Measurements from ENCODE around the gene JAKMIP1. TPM values are rescaled to one million over a fixed set of nuclear protein-coding genes. Genes with fewer than 3 reads are reported as not detected.

JAKMIP1 gene
- total RNA-seq, 1 donor from 2014 or later = 0.29 TPM

DNA sequence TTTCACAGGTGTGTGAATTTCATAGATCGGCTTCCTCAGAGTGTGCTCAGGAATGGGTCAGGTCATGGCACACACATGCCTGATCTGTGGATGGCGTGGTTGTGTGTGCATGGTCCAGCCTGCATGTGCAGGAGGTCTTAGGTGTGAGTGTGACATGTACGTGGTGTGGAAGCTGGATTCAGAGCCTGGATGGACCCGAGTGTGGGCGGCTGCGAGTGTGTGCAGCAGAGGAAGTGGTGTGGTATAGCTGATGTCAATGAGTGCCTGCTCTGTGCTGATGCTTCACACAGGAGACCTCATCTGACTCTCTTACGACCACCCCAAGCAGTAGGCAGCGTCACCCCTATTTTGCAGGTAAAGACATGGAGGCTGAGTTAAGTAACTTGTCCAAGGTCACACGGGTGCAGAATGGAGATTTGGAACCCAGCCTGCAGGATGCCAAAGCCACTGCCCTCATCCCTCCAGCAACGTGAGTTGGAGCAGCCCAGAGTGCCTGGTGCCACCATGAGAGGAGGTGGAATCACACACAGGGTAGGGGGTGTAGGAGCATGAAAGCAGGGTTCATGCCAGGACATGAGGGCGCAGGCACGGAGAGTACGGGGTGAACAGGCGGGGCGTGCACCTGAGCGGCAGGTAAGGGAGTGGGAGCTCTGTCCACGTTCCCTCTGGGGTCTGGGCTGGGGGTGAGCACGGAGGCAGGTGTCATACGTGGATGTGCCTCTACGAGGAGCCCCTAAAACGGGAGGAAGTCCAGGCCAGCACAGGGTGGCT, 157.9 kb downstream of the JAKMIP1 start:
- no peak for DNase-seq (ENCODE audit: low spot score)

DNA sequence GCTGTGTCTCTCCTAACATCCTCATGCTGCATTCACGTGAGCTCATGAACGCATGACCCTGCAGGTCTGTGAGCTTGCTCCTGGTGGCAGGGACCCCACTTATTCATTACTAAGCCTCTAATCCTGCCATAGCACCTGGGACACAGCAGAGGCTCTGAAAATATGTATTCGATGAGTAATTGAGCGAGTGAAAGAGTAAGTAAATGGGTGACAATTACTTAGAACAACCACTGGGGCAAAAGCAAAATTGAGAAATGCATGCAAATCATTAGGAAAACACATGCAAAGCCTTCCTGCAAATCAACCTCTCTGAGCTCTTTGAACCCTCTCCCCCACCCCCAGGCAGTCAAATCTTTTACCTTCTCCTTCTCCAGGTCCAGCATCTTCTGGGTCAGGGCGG, 158.5 kb downstream of the JAKMIP1 start:
- no peak for DNase-seq (ENCODE audit: low spot score)

DNA sequence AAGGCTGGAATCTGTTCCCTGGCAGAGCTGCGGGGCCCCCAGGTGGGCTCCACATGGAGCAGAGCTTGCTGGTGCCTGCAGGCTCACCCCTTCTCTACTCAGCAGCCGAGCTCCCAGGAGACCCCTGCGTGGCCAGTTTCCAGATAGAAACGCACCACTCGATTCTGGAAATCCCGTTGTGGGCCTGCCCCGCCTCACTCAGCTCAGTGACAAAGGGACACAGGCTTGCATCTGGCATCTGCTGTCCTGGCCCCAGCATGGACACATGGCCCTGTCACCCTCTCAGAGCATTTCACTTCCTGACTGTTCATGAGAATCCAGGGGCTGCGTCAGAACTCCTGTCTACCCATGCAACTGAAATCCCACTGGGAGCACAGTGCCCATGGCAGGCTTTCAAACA, 161.6 kb downstream of the JAKMIP1 start:
- DNase-seq (ENCODE audit: low spot score) = no peak

DNA sequence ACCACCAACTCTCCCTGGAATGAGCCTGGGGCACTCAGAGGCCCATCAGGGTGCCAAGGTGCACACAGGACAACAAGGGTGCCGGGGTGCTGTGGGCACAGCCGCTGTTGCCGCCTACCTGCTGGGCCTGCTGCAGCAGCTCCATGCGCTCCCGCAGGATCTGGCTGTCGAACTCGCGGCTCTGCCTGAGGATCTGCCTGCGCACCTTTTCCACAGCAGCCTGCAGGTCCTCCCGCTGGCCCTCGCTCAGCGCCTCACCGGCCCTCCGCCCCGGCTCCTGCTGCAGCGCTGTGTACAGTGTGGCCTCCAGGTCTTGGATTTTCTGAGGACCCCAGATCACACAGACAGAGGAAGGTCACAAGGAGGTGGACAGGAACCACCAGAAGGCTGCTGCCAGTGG, 164.6 kb downstream of the JAKMIP1 start:
- DNase-seq (ENCODE audit: low spot score) = no peak

DNA sequence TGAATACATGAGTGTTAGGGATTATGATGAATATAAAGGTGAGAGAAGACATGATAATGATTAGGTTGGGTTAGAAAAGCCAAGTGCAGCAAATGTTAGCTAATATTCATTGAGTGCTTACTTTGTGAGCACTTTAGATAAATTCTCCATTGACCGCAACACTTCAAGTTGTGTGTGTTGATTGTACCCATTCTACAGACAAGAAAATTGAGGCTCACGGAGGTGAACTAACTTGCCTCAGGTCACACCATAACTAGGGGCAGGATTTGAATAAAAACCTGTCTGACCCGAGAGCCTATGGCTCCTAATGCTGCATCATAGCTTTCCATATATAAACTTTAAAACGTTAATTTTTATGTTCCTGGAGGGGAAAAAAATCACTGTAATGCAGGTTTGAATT, 167.0 kb downstream of the JAKMIP1 start:
- no peak for DNase-seq (ENCODE audit: low spot score)

DNA sequence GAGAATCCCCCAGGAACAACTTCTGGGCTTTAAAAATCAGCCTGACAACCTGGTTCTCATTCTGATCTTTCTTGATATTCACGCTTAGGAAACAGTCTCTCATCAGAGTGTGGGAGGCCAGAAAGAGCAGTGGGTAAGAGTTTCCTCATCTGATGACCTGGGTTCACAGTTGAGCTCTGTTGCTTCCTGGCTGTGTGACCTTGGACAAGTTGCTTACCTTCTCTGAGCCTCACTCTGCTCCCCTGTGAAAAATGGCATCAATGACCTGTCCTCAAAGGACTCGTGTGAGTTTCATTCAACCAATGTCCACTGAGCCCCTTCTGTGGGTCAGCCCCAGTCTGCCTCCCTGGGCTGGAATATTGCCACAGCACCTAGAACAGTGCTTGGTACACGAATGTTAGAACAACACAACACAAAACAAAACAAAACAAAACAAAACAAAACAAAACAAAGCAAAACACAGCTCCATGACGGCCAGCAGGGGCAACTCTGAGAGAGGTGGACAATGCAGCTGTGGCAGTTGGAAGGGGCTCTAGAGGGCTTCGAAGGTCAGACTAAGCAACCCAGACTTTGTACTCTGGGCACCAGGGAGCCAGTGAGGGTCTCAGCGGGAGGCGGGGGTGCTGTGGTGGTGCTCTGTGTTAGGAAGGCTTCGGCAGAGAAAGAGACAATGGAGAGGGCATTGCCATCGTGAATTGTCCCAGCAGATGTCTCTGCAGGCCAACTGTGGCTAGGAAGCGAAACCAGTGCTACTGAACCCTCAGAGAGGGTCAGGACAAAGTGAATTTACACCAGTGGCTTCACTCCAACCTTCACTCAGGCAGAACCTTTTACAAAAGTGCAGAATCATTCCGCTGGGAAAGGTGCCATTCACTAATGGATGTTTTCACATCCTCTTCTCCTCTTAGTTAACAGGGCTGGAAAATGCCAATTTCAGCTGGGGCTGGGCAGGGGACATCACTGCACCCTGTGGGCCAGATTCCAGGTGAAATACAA, 167.8 kb downstream of the JAKMIP1 start:
- DNase-seq (ENCODE audit: low spot score) = no peak

DNA sequence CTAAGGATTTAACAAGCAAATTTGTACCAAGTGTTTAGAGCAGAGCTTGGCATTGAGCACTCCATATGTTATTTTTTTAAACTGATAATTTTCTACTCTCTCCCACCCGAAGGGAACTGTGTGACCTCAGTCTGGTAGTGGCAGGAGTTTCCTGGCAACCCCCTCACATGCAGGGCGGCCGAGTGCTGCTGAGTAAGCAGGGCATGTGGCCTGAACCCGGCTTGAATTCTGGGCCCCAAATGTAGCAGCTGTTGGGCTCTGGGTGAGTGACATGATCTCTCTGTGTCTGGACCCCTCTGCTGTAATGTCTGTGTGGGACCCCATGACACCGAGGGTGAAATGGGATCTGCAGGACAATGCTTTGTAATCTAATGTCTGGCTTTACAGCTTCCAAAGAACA, 168.5 kb downstream of the JAKMIP1 start:
- no peak for DNase-seq (ENCODE audit: low spot score)

DNA sequence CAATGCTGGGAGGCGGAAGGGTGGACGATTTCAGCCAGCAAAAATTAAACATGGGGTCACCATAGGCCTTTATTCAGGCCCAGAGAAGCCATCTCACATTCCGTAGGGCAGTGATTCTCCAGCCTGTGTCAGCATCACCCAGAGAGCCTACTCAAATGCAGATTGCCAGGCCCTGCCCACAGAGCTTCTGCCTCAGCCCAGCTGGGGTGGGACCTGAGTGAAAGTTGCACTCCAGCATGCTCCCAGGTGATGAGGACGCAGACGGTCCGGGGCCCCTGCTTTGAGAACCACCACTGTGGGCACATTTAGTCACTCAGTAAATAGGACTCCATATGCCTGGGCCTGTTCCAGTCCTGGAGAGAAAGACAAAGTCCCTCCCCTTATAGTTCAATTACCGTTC, 169.7 kb downstream of the JAKMIP1 start:
- DNase-seq (ENCODE audit: low spot score) = no peak

DNA sequence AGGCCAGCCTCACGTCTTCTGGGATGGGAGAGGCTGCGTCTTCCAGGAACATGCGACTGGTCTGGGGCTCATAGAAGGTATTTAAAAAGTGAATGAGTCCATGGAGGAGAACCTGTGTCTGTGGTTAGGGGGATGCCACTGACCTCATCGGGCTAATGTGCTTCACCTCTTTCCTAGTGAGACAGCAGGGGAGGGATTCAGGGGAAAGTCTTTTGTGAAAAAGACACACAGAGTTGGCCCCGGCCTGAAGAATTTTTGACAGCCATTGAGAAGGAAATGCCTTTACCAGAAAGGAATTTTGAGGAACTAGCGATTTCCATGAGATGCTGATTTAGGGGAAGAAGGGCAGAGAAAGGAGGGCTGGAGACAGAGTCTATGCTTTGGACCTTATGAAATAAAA, 171.1 kb downstream of the JAKMIP1 start:
- no peak for DNase-seq (ENCODE audit: low spot score)

DNA sequence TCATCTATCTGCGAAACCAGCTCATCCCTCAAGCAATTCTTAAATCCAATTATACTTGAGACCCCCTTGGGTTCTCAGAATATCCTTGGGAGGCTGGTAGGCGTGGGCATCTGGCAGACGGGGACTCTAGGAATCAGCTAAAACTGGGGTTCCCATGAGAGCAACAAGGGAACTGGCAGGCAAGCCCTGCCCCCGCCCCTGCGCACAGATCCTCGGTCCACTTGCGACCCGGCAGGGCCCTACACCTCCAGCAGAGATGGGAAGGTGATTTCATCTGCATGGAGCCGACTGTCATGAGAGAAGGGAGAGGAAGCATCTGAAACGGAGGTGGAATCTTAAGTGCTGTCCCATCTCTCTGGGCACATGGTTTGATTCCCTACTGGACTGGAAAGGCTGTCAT, 172.2 kb downstream of the JAKMIP1 start:
- DNase-seq (ENCODE audit: low spot score) = no peak

DNA sequence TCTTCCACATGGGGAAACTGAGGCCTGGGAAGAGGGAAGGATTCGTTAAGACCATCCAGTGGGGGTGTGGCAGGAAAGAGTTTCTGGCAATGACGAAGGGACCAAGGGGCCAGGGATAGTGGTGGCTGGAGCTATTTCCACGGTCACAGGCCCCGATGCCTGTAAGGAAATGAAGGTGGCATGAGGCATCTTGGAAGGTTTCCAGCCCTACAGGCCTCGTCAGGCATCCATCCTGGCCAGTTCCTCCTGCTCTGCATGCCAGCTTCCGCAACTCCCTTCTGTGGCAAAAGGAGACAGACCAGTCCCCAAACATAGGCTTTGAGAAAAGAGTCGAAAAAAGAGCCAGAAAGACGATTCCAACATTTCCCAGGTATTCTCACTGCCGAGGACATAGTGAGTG, 173.0 kb downstream of the JAKMIP1 start:
- DNase-seq (ENCODE audit: low spot score) = peak; percentile 79

DNA sequence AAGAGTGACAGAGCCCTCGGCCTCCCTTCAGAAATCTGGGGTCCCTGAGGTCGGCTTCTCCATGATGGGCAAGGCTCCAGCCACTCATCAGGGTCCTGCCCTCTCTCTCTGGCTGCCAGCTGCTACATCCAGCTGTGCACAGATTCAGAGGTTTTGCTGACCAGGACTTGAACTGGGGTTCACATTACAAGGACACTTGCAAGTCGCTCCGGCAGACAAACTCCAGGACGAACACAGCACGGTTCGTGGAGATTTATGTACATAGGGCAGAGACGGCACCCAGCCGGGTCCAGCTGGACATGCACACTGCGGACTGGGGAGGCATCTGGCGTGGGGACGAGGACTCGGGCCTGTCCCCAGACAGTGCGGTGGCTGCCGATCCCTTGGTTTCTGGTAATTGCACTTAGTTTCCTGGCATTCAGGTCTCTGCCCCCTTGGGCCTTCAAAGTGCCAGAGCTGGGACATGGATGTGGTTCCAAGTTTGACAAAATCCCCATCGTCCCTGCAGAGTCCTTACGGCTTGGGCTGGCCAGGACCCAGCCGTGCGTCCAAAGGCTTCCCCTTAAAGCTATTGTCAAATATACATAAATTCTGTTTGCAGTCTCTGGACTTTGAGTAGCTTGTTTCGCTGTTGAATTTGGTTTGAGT, 175.9 kb downstream of the JAKMIP1 start:
- DNase-seq (ENCODE audit: low spot score) = no peak

DNA sequence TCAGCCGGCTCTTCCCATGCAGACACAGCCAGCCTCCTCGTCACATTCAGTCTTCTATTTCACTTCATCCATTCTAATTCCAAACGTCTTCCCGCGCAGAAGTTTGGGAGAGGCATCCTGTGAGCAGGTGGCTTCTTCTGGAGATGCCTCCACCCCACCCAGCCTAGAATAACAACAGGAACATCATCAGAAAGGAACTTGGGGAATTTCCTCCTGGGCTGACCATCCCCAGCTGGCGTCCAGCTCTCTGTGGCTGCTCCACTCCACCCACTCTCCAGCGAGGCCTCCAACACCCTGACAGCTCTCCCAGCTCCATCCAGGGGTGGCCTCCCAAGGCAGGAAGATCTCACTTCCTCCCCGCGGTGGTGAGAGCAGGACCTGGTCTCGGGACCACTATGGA, 176.6 kb downstream of the JAKMIP1 start:
- no peak for DNase-seq (ENCODE audit: low spot score)

DNA sequence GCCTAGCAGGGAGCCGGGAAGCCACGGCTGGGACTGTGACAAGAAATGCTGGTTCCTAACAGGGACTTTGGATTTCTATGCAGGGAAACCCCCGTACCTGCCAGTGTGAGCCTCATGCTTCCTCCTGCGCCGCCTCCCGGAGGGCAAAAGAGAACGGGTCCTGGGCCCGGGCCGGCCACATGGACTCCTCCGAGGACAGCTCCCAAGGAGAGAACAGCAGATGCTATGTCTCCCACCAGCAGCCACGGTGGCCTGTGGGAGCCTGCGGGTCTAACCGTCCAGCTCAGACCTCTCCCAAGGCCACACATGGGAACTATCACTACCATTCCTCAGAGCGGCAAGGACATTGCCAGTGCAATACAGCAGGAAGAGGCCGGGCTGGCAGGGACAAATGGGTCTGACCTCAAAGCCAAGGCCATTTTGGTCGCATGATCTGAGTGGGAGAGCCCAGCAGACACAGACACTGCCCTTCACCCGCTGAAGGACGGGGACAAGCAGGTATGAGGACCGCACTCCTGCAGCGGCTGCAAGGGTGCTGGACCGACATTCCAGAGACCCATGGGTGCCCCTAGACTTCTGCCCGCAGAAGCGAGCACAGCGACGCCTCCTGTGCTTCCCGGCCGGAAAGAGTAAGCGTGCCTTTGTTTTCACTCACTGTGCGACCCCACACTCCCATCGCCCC, 177.6 kb downstream of the JAKMIP1 start:
- no peak for DNase-seq (ENCODE audit: low spot score)

DNA sequence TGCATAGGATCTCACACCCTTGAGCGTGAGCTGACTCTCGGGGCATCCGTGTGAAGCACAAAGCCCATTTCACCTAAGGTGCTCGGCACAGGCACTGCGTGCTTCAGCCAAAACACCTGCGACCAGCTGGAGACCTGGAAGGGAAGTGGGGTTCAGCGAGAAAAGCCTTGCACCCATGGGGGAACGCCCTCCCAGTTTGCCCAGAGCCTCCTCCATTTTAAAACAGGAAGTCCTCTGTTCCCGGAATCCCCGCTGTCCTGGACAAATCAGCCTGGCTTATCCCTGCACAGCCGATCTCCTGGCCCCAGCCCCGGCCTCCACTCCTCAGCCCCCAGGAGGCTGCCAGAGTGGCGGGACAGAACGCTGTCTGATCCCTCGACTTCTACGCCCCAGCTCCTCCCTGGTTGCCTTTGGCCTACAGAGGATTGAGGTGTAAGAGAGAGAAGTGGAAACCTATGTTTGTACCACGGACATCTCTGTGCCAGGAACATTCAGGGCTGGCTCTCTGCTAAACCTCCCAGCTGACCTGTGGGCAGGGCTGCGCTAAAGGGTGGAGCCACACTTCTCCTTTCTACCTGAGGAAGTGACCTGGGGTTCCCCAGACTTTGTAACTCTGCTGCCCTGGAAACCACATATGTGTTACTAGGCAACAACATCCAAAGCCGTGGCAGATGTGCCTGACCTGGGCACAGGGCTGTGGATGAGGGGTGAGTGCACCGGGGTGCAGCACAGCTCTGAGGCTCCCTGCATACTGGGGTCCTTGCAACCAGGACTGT, 178.3 kb downstream of the JAKMIP1 start:
- DNase-seq (ENCODE audit: low spot score) = no peak

DNA sequence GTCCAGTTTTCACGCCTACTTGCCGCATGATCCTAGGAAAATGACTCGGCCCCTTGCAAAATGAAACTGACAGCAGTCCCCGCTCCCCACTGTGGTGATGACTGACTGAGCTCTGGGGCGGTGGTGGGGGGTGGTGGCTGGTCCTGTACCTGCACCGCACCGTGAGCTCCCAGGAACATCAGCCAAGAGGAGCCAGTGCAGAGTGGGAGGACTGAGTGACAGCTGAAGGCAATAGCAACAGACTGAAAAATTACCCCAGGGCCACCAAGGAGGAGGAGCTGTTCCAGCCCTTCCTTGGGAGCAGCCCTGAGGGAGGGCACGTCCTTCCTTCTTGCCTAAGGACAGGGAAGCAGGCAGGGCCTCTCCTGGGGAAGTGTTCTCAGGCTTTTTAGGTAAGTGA, 179.7 kb downstream of the JAKMIP1 start:
- no peak for DNase-seq (ENCODE audit: low spot score)

DNA sequence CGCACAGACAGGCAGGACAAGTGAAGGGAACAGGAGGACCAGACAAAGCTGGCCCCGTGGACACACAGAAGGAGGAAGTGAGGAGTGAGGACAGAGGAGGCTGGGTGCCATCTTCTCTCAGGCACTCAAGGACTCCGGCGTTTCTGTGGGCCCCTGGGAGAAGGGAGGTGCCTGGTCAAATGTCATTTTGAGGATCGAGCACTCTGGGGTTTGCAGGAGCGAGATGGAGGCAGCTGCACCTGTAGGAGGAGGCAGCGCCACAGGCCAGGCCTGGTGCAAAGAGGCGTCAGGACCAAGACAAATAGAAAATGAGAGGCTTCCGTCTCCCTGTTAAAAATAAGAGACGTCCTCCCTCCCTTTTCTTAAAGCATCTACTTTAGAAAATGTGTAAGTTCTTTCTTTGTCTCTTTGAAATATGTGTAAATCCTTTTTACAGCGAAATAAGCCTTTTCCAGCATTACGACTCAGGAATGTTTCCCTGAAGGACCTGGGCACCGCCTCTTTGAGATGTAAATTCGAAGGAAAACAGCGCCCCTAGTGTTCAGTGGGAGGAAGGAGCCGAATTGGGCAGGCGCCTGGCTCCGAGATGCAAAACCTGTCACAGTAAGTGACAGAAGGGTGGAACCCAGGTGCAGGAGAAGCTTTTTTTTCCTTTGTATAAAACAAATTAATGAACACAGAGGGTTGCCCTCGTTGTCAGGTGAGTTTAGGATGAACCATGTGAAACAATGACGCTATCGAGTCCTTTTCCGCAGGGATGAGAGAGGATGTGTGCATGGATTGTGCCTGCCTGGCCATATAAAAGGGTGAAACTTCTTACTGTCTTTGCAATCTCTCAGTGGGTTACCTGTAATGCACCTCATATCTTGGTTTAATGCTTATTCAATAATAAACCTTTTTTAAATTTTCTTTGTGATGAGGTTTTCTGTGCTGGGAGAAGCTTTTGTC, 180.8 kb downstream of the JAKMIP1 start:
- no peak for DNase-seq (ENCODE audit: low spot score)

DNA sequence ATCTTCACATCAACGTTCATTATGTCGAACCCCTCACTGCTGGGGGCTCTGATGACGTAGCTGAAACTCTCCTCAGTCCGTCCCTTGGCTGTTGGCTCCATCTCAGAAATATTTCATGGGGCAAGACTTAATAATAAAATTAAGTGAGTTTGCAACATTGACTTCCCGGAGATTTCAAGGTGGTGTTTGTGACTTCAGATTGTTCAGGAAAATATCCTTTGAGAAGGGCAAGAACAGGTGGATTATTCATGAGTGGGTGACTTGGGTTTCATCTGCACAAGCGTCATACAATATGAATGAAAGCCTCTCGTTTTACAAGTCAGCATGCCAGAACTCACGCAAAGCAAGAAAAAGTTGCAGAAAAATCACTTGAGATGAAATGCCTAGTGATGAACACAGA, 182.0 kb downstream of the JAKMIP1 start, which contains the start of gene C4orf50:
Gene C4orf50 (minus strand): TSS at position 101 of the 400 bp plus-strand sequence.
- DNase-seq (ENCODE audit: low spot score) = no peak

DNA sequence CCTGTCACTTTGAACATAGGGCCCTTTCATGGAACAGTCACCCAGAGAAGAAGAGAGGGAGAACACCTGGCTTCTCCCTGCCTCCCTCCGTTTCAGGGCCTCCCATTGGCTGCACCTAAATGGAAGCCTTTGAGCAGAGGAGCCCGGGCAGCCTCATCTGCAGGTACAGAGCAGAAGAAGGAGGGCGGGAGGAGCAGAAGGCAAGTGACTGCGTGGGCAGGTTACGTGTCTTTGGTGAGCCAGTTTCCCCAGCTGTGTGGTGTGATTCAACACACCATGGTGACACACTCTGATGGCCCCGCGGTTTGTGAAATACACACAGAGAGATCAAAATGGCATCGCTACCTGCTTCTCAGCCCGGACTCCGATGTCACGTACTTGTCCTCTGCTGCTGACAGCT, 182.5 kb downstream of the JAKMIP1 start:
- DNase-seq (ENCODE audit: low spot score) = no peak

DNA sequence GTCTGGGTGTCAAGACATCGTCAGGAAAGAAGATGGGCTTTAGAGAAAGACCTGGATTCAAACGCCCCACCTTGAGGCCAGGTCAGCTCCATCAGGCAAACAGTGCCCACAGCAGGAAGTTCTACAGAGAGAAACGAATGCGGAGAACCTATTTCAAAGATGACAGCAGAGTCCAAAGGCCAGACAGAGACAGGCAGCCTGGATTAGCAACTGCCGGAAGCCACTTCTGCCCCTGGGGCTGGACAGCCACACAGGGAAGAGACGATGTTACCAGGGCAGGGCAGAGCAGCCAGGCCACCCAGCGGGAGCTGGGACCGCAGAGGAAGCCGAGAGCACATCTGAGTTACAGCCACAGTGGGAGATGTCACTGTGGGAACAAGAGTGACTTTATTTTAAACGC, 183.3 kb downstream of the JAKMIP1 start:
- no peak for DNase-seq (ENCODE audit: low spot score)

All from ureter (tissue), 1 donor.